GM10847 (cell line): ENCODE data around the gene TNKS1BP1.

Experiments used
- POLR2A ChIP-seq: IDR thresholded peaks from 2 replicates; pipeline ENCODE4 v1.6.1; 2011; ENCODE audit not compliant: insufficient read length; ENCODE audit errors: extremely low read depth

Gene TNKS1BP1

DNA sequence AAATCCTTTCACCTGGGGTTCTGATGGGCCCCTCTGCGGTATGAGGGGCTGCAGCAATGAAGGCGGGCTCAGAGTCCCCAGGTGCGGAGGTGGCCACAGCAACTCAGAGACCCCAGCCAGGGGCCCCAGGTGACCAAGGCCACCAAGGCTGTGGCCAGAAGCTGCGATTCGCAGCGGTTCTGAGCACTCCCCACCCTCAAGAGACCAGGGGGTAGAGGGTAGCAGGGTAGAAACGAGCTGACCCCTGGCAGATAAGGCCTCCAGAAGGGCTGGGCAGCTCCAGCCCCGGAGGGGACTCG is 948 bp downstream of the TNKS1BP1 start:
- no peak for TF ChIP-seq POLR2A

DNA sequence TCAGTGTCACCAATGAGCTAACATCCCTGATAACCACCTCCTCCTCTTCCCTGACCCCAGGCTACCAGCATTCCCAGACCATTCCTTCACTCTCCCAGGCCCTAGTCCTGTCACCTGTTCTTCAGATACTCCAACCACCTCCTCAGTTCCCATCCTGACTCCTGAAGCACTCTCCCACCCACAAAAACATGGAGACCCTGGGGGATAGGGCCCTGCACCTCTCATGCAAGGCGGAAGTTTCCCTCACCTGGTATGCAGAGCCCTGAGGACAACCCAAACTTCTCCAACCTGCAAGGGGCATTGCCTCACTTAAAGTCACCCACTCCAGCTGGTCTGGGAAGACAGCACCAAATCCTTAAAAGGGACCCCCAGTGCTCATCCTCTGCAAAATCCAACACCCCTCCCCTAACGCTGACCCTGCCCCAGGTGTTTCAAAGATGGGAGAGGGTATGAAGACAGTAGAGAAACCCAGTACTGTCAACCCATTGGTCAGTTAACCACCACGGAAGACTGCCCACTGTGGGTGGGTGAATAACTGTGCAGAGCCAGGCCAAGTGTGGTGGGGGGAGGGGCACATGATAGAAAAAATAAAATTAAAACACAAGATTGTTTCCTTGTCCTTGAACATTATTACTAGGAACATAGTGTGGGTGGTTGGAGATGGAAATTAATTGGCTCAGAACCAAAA is 1.4 kb downstream of the TNKS1BP1 start:
- no peak for TF ChIP-seq POLR2A

DNA sequence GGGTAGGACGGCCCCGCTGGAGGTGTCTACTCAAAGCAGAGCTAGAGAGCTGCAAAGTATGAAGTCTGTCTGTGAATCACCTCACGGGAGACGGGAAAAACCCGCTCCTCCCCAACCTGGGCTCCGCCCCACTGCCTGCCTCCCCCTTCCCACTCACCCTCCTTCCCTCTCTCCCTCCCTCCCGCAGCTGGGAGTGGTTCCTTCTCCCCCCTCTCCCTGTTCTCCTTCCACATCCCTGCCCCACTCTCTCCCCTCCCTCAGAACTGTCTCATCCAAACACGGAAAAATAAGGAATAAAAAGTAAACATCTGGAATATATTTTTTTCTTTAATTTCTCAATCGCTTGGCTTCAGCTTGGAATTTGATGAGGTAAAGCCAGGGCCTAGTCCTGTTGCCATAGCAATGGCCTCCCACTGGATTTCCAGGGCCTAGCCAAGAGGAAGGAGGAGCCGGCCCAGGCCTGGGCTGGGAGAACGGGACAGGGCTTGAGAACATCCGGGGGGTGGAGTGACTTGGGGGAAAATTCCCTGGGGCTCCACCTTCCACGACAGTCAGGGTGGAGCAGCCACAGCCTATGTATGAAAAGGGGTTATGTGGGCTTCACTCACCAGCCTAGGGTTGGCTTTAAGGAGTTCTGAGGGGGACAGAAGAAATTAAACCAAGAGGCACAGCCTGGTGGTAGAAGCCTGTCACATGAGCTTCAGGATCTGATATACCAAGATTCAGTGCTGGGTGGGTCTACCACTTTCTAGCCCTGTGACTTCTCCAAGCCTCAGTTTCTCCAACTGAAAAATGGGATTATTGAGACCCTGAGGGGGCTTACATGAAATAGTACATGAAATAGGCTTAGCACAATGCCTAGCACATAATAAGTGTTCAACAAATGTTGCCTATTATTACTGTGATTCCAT is 2.2 kb downstream of the TNKS1BP1 start:
- no peak for TF ChIP-seq POLR2A

DNA sequence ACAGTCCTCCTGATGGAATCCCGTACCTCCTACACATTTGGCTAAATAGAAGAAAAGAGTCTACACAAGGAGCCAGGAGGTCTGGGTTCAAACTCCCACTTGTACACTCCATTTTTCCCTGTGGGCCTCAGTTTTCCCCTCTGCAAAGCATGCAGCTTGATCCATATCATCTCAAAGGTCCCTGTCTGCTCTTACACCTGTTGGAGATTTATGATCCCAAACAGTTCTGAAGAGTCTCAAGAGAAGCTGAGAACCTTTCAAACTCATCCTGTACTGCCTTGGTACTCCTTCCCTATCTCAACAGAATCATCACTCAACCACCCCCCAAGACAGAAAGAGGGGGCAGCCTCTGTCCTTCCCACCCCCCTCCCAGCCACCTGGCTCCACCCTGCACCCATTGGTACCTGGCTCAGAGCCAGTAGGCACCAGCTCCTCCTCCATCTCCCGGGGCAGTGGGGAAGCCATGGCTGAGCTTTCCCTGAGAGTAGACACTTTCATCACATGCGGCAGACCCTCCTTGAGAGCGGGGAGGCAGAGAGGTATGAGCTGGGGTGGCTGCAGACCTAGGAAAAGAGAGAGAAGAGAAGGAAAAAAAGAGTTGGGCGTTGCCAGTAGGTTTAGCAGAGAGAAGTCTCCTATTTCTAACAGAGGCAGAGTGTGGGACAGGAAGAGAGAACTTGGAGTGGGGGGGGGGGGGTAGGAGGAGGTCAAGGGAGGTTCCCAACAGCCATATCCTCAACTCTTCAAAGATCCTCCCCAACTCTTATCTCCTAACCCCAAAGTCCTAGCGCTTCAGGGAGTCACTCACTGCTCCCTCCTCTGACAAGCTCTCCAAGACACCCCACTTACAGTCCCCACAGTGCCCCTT is 3.1 kb downstream of the TNKS1BP1 start:
- no peak for TF ChIP-seq POLR2A

DNA sequence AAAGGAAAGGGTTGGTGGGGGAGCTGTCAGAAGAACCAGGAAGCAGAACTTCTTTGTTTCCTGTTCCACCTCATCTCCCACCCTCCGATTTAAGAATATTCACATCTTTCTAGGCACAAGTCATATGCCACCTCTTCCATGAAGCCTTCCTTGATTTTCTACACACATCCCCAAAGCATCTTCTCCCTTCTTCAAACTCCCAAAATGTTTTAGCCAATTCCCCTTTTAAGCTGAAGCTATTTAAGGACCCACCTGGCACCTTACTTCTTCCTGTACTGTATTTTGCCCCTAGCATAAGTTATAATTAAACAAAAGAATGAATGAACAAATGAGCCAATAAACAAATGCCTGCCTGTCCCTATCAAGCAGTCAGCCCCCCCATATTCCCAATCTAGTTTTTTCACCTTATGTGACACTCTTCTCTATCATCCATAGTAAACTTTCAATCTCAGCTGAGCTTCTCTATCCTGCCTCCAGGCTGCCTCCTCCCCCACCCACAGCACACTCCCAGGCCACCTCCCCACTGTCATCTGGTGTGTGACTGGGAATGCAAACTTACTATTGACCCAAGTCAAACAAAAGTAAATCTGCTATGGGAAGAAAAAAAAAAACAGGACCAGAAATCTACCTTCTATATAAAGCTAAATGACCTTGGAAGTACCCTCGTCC is 3.9 kb downstream of the TNKS1BP1 start:
- TF ChIP-seq POLR2A: no peak

DNA sequence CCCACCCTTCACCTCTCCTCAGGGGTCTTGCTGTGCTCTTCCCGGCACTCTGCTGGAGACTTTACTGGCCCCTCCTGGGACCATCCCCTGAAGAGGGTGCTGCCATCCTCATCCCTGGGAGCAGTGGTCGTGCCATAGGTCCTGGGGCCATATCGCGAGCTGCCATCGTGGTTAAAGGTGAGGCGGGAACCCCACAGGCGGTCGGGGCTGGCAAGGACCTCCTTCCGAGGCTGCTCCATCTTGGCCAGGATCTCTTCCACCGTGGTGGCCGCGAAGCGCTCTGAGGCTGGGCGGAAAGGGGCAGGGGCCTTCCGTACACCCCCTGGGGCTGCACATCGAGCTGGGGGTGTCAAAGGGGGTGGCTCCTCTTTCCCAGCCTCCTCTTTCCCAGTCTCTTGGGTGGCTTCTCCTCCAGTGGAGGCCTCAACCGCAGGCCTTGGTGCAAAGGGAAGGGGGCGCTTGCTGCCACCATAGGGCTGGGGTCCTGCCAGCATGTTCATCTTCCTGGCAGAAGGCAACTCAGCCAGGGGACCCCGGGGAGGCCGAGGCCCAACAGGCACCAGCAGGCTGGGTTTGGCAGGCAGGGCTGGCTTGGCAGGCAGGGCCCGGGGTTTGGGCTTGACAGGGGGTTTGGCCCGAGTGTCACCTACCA is 4.6 kb downstream of the TNKS1BP1 start:
- TF ChIP-seq POLR2A: no peak

DNA sequence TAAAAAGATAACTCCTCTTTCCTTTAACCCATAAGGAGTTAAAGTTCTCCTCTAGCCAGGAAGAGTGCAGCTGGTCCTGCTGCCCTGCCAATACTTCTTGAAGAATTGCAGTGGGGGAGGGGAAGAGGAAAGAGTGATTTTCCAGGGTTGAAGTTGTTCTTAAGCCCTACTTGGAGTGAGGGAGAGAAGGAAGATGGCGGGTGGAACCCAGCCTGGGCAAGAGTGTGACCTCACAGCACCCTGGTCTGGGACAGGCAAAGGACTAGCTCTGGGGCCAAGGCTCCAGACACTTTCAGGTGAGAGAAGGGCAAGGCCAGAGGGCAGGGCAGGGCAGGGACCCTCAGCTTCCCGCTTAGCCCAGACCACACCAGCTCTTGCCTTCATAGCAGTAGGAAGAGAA is 6.6 kb downstream of the TNKS1BP1 start:
- no peak for TF ChIP-seq POLR2A

DNA sequence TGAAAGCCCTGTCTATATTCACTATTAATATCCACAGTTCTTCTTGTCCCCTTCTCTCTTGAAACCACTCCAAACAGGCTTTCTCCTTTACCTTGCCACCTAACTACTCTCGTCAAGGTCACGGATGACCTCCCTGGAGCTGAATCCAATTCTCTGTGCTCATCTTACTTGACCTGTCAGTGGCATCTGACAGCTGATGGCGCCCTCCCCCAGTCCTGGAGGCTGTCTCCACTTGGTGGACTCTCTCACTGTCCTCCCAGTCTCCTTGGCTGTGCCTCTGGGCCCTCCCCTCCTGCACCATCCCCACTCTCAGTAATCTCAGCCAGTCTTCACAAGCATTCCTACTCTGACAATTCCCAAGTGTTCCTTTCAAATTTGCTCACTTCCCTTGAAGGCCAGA is 8.7 kb downstream of the TNKS1BP1 start:
- TF ChIP-seq POLR2A: no peak

DNA sequence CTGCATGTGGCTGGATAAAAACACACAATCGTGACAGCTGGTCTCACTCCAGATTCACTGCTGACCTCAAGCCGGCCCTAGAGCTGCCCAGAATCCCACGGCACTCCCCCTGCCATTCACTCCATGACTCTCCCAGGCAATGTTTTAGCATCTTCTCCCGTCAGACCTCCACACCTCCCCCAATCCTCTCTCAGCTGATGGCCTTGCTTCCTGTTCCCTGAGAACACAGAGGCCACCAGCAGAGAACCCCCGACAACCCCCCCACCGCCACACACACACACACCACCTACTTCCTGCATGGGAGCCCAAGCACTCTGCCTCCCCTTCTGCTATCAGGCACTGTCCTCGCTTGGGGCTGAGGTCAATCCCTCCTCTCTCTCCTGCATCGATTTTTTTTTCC is 9.3 kb downstream of the TNKS1BP1 start:
- no peak for TF ChIP-seq POLR2A

DNA sequence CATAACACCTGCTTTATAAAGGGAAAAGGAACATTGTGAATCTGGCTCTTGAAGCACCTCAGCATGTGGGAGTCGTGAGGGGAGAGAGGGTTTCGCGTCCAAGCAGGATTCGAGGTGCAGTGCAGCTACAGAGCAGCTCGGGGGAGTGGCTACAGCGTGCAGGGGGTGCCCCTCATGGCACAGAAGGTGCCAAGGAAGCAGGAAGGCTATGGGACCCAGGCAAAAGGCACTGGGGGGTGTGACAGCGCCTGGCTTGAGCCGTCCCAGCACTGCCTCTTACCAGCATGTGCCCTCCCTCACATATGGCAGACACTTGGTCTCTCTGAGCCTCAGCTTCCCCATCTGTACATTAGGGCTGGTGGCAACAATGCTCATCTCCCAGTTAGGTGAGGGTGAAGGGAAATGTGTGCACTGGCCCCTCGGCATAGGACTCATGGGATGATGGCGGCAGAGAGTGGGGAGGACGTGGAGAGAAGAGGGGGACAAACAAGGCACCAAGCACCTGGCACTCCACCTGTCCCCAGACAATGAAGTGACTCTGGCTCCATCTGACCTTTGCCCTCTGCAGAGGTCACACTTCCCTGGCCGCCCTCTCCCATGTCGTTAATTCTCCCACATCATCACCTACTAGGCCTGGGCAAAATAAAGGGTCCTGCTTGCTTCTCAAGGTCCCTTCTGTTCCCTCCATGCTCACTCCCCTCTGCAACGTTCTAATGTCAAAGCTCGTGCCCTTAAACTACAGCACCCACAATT is 10.4 kb downstream of the TNKS1BP1 start:
- TF ChIP-seq POLR2A: no peak

DNA sequence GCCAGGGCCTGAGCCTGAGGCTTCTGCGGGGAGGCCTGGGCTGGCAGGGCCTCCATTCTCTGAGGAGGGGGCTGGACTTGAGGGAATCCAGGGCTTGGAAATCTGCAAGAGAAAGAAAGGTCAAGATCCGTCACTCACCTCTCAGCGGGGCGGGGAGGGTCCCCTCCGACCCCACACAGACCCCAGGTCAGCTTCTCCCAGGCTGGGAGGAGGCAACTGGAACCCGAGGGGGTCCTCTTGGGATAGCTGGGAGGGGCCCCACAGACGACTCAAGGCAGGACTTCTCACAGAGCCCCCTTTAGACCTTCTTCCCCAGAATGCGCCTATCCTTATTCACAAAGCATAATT is 11.0 kb downstream of the TNKS1BP1 start:
- no peak for TF ChIP-seq POLR2A

DNA sequence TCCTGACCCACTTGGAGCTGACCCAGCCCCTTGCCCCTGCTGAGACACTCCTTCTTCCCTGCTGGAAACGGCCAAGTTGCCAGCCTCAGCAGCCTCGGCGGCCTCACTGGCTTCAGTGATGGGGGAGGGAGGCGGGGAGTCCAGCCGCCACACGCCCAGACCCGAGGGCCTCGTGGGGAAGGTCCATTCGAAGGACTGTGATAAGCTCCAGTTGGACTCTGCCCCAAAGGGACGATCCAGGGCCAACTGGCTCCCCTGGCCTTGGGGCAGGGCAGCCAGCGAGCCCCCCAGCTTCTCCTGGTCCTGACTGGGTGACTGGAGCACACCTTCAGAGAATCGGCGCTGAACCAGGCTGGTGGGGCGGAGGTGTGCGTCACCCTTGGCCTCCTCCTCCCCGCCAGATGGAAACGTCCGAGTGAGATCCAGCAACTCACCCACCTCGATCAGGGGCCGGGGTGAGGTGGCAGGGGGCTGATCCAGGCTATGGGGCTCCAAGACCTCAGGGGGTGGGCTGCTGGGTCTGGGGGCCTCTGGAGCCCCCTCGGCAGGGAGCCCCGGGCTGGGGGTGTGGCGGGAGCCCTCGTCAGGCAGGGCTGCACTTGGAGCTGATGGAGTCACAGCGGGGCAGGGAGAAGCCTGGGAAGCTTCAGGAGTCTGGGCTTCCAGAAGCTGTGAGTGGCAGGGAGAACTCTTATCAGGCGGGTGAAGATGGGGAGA is 11.5 kb downstream of the TNKS1BP1 start:
- TF ChIP-seq POLR2A: no peak

DNA sequence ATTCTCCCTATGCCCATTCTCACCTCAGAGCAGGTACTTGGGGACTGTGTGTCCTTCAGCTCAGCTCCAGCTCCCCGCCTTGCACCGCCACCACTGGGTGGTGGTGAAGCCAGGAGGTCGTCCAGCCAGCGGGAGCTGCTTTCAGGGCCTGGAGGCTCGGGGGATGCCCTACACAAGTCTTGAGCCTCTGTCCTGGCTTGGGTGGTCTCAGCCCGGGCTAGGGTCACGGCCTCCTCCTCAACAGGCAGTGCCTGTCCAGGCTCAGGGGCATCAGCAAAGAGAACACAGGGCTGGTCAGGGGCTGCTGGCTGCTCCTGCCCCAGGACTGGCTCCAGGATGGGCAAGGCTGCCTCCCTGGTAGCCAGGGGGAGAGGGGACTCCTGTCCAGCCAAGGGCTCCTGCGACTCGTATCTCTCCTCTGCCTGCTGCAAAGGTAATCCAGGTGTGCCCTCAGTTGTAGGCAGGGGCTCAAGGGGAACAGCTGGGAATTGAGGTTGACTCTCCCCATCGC is 12.2 kb downstream of the TNKS1BP1 start:
- TF ChIP-seq POLR2A: no peak
